ENCODE measurements around the gene PAX8. TPM values are rescaled to one million over a fixed set of nuclear protein-coding genes. Genes with fewer than 3 reads are reported as not detected.

The PAX8 gene
- total and polyA plus RNA-seq, 2 experiments from 2014 or later: 0.21 to 0.32 TPM

DNA sequence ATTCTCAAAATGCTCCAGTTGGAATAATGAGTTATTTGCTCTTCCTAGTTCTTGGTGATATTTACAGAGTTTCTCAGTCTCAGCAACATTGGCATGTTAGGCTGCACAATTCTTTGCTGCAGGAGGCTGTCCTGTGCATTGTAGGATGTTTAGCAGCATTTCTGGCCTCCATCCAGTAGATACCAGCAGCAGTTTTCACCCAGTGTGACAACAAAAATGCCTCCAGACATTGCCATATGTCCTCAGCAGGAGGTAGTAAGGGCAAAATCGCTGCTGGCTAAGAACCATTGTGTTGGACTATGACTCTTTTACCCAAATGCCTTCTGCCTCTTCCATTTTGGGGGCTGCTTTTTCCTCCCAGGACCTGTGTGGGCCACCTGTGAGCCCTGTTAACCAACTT is 50.4 kb downstream of the PAX8 start (continued):
- TF ChIP-seq, protein P1, sequence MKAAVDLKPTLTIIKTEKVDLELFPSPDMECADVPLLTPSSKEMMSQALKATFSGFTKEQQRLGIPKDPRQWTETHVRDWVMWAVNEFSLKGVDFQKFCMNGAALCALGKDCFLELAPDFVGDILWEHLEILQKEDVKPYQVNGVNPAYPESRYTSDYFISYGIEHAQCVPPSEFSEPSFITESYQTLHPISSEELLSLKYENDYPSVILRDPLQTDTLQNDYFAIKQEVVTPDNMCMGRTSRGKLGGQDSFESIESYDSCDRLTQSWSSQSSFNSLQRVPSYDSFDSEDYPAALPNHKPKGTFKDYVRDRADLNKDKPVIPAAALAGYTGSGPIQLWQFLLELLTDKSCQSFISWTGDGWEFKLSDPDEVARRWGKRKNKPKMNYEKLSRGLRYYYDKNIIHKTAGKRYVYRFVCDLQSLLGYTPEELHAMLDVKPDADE (IDR thresholded peaks at IDR 0.05): no peak

DNA sequence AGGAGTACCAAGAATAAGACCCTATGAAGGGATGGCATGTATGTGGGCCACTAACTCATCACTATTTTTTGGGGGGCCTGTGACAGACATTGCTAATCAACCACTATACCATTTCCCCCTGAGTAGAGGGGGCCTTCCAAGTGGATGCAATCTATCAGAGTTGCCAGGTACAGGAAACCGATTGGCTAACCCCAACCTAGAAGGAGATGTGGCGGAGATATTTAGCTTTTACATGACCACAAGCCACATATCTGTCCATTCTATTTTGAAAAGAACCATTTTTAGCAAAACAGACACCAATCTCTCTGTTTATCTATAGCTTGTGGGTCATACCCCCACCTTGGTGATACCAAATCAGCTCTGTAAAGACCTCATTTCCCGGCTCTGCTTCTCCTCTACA is 51.0 kb downstream of the PAX8 start:
- peaks cover 10% of the 10 kb centered on the region; the same call in 2 of the 3 replicates for H3K4me1 Mint-ChIP-seq
- H3K4me1 ChIP-seq (ENCODE audit: insufficient read depth): peaks cover 8% of the 10 kb centered on the region; the same call in 1 of the 2 replicates
- no peaks in the 10 kb centered on the region for H3K79me2 ChIP-seq (replicated peaks; ENCODE audit: insufficient read depth)
- H3K27ac ChIP-seq (ENCODE audit: low read depth): no peak overlapping the region
- H3K27ac Mint-ChIP-seq: no peak overlapping the region
- H3K9me2 ChIP-seq (ENCODE audit: insufficient read depth): 0 out of 2 replicates have a peak, but pooled peaks cover 4% of the 10 kb centered on the region
- H3K27me3 Mint-ChIP-seq (ENCODE audit: insufficient read depth, low read depth, poor library complexity): no peaks in the 10 kb centered on the region
- no peak overlapping the region for H2AFZ ChIP-seq
- no peak overlapping the region for H3K4me3 Mint-ChIP-seq
- no peak overlapping the region for H3K4me3 ChIP-seq
- H4K20me1 ChIP-seq (replicated peaks; ENCODE audit: insufficient read depth): no peaks in the 10 kb centered on the region
- no peaks in the 10 kb centered on the region for H3K9me3 Mint-ChIP-seq
- no peak for TF ChIP-seq STAT1 (IDR thresholded peaks at IDR 0.05; ENCODE audit: unreplicated experiment)
- no peak for TF ChIP-seq NANOG (IDR thresholded peaks at IDR 0.05; ENCODE audit: borderline replicate concordance)
- TF ChIP-seq, protein P2, sequence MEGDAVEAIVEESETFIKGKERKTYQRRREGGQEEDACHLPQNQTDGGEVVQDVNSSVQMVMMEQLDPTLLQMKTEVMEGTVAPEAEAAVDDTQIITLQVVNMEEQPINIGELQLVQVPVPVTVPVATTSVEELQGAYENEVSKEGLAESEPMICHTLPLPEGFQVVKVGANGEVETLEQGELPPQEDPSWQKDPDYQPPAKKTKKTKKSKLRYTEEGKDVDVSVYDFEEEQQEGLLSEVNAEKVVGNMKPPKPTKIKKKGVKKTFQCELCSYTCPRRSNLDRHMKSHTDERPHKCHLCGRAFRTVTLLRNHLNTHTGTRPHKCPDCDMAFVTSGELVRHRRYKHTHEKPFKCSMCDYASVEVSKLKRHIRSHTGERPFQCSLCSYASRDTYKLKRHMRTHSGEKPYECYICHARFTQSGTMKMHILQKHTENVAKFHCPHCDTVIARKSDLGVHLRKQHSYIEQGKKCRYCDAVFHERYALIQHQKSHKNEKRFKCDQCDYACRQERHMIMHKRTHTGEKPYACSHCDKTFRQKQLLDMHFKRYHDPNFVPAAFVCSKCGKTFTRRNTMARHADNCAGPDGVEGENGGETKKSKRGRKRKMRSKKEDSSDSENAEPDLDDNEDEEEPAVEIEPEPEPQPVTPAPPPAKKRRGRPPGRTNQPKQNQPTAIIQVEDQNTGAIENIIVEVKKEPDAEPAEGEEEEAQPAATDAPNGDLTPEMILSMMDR (conservative IDR thresholded peaks at IDR 0.05; ENCODE audit: low read depth in 2 of 2): no peak
- TF ChIP-seq, protein P1 (IDR thresholded peaks at IDR 0.05): no peak
- no peak for TF ChIP-seq JUNB (IDR thresholded peaks at IDR 0.05; ENCODE audit: unreplicated experiment)
- no peak for TF ChIP-seq EZH2 (IDR thresholded peaks at IDR 0.05; ENCODE audit: low read depth, unreplicated experiment)
- TF ChIP-seq ZNF462 (CRISPR knock-in tag; IDR thresholded peaks at IDR 0.05): no peak
- TF ChIP-seq, protein P3, sequence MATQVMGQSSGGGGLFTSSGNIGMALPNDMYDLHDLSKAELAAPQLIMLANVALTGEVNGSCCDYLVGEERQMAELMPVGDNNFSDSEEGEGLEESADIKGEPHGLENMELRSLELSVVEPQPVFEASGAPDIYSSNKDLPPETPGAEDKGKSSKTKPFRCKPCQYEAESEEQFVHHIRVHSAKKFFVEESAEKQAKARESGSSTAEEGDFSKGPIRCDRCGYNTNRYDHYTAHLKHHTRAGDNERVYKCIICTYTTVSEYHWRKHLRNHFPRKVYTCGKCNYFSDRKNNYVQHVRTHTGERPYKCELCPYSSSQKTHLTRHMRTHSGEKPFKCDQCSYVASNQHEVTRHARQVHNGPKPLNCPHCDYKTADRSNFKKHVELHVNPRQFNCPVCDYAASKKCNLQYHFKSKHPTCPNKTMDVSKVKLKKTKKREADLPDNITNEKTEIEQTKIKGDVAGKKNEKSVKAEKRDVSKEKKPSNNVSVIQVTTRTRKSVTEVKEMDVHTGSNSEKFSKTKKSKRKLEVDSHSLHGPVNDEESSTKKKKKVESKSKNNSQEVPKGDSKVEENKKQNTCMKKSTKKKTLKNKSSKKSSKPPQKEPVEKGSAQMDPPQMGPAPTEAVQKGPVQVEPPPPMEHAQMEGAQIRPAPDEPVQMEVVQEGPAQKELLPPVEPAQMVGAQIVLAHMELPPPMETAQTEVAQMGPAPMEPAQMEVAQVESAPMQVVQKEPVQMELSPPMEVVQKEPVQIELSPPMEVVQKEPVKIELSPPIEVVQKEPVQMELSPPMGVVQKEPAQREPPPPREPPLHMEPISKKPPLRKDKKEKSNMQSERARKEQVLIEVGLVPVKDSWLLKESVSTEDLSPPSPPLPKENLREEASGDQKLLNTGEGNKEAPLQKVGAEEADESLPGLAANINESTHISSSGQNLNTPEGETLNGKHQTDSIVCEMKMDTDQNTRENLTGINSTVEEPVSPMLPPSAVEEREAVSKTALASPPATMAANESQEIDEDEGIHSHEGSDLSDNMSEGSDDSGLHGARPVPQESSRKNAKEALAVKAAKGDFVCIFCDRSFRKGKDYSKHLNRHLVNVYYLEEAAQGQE (IDR thresholded peaks at IDR 0.05; ENCODE audit: unreplicated experiment): no peak
- no peak for TF ChIP-seq CREB1 (CRISPR knock-in tag; IDR thresholded peaks at IDR 0.05; ENCODE audit: low read depth)
- no peaks in the 10 kb centered on the region for H3K27me3 ChIP-seq (ENCODE audit: insufficient read depth)
- H3F3A ChIP-seq (replicated peaks; ENCODE audit: low read depth): no peaks in the 10 kb centered on the region
- H3K36me3 ChIP-seq (ENCODE audit: insufficient read depth): no peaks in the 10 kb centered on the region
- ATAC-seq: no peak
- no peaks in the 10 kb centered on the region for H3K36me3 Mint-ChIP-seq (ENCODE audit: low read depth)
- no peak overlapping the region for H3K4me2 ChIP-seq
- no peak for DNase-seq (ENCODE audit: low spot score)

Measured in GM23338 (cell line).